T-helper 2 cell (primary cell): ENCODE measurements around the gene KANK4.

Source experiments
- DNase-seq, 5 experiments: peaks; one replicate each; pipeline versions ENCODE4 v3.0.0 to v3.0.0-alpha.2; 2012 to 2022

Gene KANK4

DNA sequence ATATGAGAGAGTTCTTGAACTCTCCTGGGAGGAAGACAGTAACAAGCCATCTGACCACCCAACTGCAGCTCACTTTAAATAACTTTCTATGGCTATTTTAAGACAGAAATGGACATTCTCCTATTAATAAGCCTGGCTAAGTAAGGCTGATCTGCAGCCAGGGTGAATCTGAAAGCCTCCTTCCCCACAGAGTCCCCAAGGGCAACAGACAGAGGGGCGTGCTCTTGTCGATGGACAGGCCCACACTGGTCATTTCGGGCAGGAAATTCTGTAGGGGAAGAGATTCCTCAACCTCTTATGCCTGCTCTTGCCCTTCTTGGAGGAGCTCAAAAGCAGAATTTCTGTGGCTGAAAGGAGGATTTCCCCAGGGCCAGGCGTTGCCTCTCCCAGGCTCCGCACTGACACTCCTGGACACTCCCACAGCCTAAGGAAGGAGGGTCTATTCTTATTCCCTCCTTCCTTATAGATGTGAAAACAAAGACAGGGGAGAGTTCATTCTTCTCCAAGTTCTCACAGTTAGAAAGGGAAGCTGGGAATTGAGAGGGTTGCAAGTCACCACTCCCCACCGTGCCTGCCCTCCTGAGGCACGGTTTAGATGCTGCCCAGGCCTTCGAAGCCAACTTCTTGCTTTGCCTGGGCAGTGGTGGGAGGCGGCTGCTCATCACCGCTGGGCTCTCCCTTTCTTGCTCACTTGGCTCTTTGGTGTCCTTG is 17.9 kb upstream of the KANK4 start:
- no peak for DNase-seq

DNA sequence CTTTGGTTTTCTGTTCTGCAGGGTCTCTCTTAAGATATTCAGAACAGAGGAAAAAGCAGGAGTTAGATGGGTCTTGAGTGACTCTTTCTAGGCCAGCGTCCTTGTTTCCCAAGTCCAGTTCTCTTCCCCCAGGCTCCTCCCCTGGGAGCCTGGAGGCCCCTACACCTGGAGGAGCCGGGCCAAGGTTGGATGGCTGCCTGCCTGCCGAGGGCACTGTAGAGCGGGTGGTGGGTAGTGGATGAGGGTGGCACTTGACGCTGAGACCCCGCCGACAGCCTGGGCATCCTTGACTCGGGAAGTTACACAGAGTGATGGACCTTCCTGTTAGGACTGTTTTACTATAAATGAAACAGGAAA is 17.4 kb upstream of the KANK4 start:
- no peak for DNase-seq

DNA sequence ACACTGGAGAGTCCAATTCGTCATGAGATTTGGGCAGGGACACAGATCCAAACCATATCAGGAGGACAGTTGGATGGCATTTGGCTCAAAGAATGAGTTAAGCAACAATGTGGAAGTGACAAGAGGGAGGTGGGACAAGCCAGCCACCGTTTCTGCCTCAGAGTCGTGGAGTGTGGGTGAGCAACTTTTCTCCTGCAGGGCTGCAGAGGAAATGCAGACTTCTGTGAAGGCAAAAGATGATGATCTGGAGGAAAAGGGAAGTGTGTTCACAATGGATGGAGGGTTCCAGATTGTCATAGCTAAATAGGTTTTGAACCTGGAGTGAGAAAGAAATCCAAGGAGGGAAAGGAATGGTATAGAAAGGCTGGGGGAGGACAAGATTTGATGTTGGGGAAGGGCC is 16.4 kb upstream of the KANK4 start:
- DNase-seq: no peak

DNA sequence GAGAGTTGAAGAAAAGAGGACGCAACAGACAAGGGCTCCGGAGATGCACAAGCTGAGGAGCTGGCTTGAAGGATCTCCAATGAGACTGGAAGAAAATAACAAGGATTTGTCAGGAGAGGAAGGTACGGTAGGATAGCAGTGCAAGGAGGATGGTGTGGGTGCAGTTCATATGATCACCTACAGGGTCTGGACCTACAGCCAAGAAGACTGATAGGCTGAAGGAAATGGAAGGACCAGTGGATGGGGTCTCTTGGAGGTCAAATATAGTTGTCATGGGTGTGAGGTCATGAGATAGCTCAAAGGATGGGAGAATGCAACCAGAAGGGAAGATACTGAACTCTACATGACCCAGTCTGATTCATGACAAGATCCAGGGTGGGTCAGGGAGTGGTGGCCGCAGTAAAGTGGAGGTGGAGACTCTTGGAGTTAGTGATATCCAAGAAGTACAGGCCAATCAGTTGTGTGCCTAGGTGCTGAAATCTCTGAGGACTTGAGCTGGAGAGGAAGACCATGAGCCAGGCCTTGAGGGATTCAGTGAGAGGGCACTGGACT is 15.3 kb upstream of the KANK4 start:
- no peak for DNase-seq

DNA sequence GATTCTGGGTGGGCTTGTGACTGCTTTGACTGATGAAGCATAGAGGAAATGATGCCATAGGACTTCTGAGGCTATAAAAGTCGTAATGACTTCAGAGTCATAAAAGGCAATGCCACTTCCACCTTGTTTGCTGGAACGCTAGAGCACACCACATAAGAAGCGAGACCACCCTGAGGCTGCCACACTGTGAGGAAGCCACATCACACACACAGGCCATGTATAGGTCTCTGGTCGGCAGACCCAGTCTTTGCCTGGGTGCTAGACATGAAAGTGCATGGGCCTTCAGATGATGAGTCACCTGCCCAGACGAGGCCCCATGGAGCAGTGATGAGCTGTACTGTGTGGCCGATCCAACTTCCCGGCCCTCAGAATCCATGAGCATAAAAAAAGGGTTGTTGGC is 14.2 kb upstream of the KANK4 start:
- no peak for DNase-seq

DNA sequence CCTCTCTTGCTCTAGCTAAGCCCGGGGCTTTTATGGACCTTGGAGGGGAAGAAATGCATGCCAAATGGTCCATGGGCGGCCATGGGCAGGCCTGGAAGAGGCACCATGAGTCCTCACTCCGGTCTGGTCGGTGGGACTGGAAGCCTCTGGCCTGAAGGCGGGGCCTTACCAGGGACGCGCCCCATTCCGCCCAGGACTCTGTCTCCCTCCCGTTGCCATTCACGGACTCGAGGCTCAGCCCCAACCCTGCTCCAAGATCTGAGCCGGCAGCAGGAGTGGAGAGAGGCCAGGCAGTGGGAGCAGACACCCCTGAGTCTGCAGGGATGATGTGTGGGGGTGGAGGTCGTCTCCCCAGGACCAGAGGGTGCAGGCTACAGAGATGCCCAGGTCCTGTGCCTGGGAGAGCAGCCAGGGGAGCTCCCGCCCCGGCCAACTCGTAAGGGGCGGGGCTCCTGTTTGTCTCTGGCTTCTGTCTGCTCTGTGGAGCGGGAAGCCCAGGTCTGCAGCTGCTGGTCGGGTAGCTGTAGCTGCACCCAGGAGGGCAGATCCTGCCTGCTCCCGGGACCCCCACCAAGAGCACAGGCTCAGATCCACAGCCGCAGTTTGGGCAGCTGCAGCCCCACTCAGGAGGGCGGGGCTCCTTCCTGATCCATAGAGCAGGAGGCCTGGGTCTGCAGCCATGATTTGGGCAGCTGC is 8.3 kb upstream of the KANK4 start:
- no peak for DNase-seq

DNA sequence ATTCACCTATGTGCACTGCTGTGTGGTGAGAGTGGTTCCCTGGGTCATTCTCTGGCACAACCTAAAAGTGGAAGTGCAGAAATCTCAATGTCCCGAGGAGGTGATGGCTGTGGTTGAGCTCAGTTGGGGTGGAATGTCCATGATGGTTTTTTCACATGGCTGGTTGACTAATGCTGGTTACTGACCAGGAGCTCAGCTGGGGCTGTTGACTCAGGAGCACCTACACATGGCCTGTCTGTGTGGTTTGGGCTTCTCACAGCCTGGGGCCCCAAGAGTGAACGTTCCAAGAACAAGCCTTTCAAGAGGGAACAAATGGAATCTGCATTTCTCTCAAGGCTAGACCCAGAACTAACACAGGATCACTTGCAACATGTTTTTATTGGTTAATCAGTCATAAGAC is 6.4 kb upstream of the KANK4 start:
- DNase-seq: no peak

DNA sequence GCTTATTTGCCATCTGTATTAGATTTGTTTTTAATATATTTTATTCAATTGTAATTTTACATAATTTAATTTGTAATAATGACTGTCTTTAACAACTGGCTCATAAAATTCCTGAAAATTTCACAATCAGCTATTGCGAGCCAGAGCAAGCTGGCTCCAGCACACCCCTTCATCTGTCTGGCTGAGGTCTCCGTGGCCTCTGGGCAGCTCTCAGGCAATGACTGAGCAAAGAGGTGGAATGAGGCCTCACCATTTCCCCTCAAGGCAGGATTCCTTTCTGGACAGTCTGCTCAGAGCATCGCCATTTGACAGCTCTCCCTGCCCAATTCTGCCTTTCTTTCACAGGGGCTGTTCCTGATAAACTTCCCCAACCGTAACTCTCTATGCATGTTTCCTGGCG is 5.8 kb upstream of the KANK4 start:
- DNase-seq: no peak

DNA sequence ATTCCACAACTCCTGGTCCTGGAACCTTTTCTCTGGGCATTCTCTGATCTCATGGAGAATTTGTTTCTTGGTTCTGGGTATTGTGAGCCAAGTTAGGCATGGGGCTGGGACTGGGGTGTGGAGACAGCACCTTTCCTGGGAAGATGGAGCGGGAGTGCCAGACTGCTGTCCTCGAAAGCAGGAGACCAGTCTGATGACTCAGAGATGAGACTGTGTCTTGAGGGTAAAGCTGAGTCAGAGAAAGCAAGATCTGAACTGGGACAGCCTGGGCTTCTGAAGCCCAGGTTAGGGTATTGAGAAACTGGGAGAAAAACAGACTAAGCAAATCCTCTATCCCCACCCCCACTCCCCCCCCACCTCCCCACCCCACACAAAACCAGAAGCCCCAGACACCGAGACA is 2.2 kb upstream of the KANK4 start:
- no peak for DNase-seq

DNA sequence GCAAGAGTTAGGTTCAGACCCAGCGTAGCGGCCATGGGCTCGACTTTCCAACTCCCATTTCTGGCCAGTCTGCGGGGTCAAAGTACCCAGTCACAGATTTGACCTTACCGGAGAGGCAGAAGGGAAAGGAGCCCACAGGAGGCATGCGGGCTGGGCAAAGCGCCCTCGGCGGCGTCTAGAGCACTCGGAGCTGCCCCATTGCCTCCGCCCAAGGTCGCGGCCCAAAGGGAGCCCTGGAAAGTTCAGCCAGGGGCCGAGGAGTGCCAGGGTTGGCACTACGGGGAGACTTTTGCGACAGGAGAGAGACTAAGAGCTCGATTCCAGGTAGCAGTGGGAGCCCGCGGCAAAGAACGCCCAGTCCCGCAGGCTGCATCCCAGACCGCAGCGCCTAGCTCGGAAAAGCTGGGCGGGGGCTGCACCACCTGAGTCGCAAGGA is 896 bp downstream of the KANK4 start:
- DNase-seq: no peak

DNA sequence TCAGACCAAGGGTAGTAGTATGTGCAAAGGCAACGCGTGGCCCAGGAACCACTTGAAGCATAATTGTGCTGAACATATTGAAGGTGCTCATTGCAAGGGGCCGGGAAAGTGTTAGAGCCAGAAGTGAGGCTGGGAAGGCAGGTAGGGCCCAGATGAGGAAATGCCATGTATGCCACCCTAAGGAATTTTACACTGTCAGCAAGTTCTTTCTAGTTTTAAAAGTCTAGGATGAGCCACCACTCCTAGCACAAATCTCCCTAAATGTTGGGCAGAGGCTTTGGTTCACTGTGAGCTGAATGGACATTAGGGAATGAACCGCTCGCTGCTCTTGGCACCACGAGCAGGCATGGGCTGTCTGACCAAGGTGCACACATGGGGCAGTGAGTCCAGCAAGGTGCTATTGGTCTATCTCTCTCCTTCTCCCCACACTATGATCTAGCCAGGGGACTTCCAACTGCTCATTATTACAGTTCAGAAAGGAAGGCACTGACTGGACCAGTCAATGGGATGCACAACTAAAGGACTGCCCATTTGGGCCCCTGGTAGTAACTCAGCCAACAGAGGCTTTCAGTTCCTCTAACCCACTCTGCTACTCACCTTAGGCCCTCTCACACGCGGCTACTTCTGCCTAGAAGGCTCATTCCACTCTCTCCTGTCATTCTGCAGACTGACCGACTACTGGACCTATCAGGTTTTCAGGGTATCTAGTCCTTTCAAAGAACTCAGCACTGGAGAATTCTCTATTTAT is 2.0 kb downstream of the KANK4 start:
- no peak for DNase-seq

DNA sequence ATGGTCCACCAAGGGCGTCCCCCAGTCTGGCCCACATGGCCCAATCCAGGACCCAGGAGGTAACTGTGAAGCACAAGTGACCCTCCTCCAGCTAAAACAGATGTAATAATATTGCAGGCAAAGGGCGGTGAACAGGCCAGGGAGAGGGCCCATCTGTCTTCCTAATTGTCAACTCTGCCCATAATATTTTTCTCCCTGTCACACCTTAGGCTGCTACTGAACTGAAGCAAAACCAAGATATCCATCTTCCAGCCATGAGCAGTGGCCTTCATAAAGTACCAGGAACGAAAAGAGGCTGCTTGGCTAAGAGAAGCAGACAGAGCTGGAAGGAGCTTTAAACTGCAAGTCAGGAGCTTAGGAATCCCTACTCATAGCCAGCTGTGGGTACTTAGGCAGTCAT is 3.1 kb downstream of the KANK4 start:
- no peak for DNase-seq

DNA sequence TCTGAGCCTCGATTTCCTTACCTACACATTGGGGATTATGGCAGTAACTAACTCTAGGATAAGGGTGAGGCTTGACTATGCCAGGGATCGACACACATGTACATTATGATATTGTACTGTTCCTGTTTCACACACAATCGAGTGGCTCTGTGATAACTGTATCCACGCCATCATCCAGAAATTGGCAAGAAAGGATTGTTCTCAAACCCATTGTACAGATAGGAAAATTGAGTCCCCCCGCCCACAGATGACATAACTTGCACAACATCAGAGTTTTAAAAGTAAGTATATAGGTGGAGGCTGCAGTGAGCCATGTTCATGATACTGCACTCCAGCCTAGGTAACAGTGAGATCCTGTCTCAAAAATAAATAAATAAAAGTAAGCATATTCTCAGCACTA is 3.8 kb downstream of the KANK4 start:
- DNase-seq: no peak

DNA sequence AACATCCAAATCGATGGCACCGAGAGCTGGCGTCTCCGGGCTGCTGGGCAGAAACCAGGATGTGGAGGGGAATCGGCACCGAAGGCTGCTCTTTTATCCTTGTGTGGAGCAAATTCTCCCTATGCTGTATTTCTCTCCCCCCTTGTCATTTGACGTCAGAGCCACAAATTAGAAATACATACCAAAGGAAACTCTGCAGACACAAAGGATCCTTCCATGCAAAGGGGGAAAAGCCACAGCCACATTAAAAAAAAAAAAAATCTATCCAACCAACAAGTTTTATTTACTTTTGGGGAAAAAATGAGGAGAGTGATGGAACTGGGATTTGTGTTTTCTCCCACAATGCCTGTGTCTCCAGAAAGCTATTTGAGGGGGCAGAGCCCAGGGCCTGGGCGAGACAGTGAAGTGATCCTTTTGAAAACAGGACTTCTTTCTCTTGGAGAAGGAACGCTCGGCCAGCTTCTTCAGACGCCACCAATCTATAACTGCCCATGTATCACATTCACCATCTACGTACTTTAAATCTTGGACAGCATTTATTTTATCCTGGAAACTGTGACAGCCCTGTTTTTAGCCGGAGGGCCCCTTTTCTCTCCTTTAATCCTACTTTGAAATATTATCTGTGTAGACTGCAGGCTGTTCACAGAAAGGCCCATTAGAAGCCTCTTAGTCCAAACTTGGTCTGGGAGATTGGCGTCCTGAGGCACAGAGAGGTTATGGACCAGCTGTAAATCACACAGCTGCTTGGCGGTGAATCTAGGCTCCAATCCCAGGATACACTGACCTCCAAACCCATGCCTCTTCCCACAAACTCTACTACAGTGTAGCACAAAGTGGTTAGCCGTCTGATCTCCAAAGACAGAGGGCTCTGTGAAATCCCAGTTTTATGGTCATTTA is 4.5 kb downstream of the KANK4 start:
- no peak for DNase-seq

DNA sequence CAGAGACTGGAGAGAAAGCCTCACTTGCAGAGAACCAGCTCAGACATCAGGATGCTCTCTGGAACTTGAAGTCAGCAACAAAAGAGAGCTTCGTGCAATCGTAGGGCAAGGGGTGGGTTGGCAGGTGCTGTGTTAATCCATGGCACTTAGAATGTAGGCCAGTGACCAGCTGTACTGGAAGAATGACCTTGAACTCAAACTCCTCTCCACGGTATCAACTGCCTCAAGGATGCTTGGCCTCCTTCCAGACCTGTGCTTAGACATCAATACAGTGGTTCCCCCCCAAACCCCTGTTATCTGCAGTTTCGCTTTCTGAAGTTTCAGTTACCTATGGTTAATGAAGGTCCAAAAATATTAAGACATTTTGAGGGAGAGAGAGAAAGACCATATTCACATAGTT is 6.5 kb downstream of the KANK4 start:
- no peak for DNase-seq

DNA sequence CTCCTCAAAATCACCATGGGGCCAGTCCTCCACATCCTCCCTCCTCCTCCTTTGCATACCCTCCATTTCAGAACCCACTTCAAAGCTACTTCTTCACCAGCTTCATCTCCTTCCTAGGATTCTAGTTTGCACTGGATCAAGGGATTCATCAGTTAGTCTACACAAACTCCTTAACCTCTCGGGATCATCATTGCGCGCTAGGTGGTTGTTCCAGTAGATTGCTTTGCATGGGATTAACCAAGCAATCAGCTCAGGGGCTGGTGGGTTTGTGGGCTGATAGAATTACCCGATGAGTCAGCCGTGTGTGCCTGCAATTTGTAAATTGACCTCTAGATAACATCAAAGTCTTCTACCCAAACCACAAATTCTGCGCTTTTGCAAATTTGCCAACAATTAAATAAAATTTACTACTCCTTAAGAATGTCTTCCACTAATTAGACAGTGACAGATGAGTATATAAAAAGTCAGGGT is 7.7 kb downstream of the KANK4 start:
- no peak for DNase-seq

DNA sequence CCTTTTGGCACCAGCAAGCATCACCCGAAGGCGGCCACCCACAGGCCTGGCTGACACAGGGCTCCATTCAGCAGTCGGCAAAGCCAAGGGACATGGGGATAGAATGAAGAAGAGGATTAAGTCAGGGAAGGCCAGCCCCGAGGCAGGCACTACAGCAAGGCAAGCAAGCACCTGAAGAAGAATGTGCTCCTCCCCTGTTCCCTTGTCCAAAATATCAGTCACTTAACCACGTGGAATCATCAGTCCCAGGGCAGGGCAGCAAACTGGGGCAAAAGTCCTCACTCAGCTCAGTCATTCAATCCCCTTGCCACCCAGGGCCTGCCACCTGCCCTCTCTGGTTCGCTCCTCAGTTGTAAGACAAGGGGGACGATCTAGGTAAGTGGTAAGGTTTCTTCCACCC is 9.3 kb downstream of the KANK4 start:
- no peak for DNase-seq

DNA sequence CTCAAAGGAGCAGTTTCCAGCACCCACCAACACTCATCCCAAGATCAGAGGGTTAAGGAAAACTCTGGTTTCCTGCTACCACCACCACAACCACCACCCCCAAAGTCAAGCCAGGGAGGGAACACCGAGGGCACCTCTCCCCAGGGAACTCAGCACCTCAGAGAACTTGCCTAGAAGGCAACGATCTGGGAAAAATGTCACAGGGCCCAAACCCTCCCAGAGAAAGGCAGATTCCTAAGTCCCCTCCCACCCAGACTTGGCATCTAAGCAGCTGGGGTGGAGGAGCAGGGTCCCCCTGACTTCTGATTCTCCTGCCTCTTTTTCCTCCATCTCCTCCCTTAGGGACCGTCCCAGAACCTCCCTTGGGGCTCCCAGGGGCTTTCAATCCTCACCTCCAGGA is 10.6 kb downstream of the KANK4 start:
- DNase-seq: no peak

DNA sequence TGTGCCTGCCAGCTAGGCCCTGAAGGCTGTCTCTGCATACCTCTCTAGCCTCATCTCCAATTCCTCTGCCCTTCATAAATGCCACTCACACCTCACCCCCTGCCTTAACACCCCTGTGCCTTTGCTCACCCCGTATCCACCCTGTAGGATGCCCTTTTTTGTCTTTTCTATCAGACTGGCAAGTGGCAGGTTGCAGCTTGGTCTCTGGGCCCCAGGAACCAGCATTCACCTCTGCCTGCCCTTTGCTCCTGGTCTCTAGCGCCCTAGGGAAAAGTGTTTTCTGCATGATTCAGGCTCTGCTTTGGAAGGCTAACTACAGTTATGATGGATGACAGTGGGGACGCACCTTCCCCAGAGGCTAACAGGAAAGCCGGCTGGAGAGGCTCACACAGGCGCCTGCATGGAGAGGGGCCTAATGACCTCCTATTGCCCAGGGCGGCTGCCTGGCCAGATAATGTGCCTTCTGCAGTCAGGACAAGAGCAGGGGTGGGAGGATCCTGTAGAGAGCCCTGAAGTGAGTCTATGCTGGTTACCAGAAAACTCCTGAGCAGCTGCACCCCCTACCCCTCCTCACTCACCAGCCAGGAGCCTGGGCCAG is 11.2 kb downstream of the KANK4 start:
- DNase-seq: no peak

DNA sequence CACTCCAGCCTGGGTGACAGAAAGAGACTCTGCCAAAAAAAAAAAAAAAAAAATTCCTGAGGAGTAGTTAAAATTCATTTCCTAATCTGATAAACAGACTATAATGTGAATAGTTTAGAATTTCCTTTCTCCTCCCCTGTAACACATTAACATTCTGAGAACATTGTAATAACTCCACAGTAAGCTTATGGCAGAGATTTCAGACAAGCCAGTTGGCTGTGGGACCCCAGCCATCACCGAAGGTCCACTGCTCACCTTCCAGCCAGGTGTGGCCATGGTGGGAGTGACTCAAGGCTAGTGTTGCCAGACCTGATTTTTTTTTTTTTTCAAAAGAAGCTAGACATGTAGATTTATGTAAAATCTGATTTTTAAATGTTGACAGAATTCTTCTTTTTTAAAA is 11.8 kb downstream of the KANK4 start:
- DNase-seq: no peak

DNA sequence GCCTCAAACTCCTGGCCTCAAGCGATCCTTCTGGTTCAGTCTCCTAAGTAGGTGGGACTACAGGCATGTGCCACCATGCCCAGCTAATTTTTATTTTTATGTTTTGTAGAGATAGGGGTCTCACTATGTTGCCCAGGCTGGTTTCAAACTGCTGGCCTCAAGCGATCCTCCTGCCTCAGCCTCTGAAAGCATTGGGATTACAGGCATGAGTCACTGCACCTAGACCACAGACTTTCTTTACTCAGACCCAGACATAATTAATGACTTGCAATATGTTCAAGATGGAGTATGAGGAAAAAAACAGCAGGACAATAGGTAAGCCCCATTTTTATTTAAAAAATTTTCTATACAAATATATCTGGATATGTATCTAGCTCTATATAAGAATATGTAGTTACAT is 13.2 kb downstream of the KANK4 start:
- no peak for DNase-seq

DNA sequence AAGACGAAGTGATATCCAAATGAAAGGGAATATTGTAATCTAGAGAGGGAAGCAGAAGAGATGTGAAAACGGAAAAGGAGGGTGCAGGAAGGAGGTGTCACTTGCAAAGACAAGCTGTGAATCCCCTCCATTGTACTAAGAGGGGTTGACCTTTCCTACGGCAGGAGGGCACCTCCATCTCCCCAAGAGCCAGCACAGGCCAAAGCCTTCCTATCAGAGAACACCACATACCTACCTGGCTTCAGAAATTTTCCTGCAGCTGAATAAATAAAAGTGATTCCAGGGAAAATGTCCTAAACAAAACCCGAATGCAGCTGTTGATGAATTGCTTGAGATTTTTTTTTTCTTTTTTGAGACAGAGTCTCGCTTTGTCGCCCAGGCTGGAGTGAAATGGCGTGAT is 14.3 kb downstream of the KANK4 start:
- DNase-seq: no peak
